HUES48 (cell line): ENCODE data around the gene WDR20.
"Not testable (repeated sequence)": the region's sequence is repeated elsewhere in the genome, so short reads cannot be mapped to it uniquely, and the experiment has no call there.

ENCODE experiments used
- H3K27ac ChIP-seq: one replicate; pipeline ENCODE4 v1.7.0; 2013; ENCODE audit warnings: low read depth, low read length, inconsistent platforms
- H3K27me3 ChIP-seq: 2 replicates; pipeline ENCODE4 v1.6.1; 2013; ENCODE audit warnings: mild to moderate bottlenecking, low read length; ENCODE audit not compliant: control insufficient read depth, insufficient read depth
- H3K36me3 ChIP-seq: 2 replicates; pipeline ENCODE4 v1.6.1; 2013; ENCODE audit warnings: low read length; ENCODE audit not compliant: control insufficient read depth, insufficient read depth
- H3K4me1 ChIP-seq: 2 replicates; pipeline ENCODE4 v1.6.1; 2013; ENCODE audit warnings: mild to moderate bottlenecking, low read length; ENCODE audit not compliant: control insufficient read depth, insufficient read depth
- H3K4me3 ChIP-seq: 2 replicates; pipeline ENCODE4 v1.5.1; 2013; ENCODE audit warnings: mild to moderate bottlenecking, low read depth, low read length
- H3K9ac ChIP-seq: 2 replicates; pipeline ENCODE4 v1.6.1; 2013; ENCODE audit warnings: mild to moderate bottlenecking, low read depth, low read length, moderate library complexity
- H3K9me3 ChIP-seq: 2 replicates; pipeline ENCODE4 v1.6.1; 2013; ENCODE audit warnings: low read length; ENCODE audit not compliant: control insufficient read depth, insufficient read depth

WDR20 gene

GRCh38 chr14:102150083-102150482 is 10.4 kb downstream of the WDR20 start:
- Histone ChIP-seq H3K4me3 (no peak overlapping the region), H3K27me3 (no peaks in the 10 kb centered on the region), H3K9ac (no peak overlapping the region), H3K4me1 (peaks cover 7% of the 10 kb centered on the region), H3K9me3 (no peaks in the 10 kb centered on the region), H3K27ac (no peak overlapping the region), H3K36me3 (peaks cover 4% of the 10 kb centered on the region; the same call in 1 of the 2 replicates)

GRCh38 chr14:102150744-102151143 is 11.0 kb downstream of the WDR20 start:
- Histone ChIP-seq H3K9ac (no peak overlapping the region), H3K9me3 (no peaks in the 10 kb centered on the region), H3K27me3 (no peaks in the 10 kb centered on the region), H3K4me3 (no peak overlapping the region), H3K27ac (no peak overlapping the region), H3K4me1 (peaks cover 8% of the 10 kb centered on the region), H3K36me3 (peaks cover 4% of the 10 kb centered on the region; the same call in 1 of the 2 replicates)

GRCh38 chr14:102151411-102151810 is 11.7 kb downstream of the WDR20 start:
- H3K4me1 ChIP-seq, H3K9ac ChIP-seq, H3K27ac ChIP-seq, H3K4me3 ChIP-seq, H3K27me3 ChIP-seq, H3K36me3 ChIP-seq, H3K9me3 ChIP-seq: not testable (repeated sequence)

GRCh38 chr14:102154121-102154520 is 14.4 kb downstream of the WDR20 start:
- Histone ChIP-seq H3K9ac (no peak overlapping the region), H3K9me3 (no peaks in the 10 kb centered on the region), H3K36me3 (peaks cover 4% of the 10 kb centered on the region; the same call in 1 of the 2 replicates), H3K4me3 (no peak overlapping the region), H3K27ac (no peak overlapping the region), H3K27me3 (no peaks in the 10 kb centered on the region), H3K4me1 (peaks cover 8% of the 10 kb centered on the region)

GRCh38 chr14:102154821-102155549 is 15.3 kb downstream of the WDR20 start:
- peaks cover 4% of the 10 kb centered on the region; the same call in 1 of the 2 replicates for H3K36me3 ChIP-seq
- H3K9ac ChIP-seq = no peak overlapping the region
- H3K27me3 ChIP-seq = no peaks in the 10 kb centered on the region
- H3K4me1 ChIP-seq = peaks cover 8% of the 10 kb centered on the region
- H3K27ac ChIP-seq = peak overlapping the region; percentile 29
- H3K9me3 ChIP-seq = no peaks in the 10 kb centered on the region
- H3K4me3 ChIP-seq = no peak overlapping the region

- Histone ChIP-seq H3K9me3 (no peaks in the 10 kb centered on the region), H3K27me3 (no peaks in the 10 kb centered on the region), H3K27ac (no peak overlapping the region), H3K36me3 (no peaks in the 10 kb centered on the region; the same call in 1 of the 2 replicates), H3K9ac (no peak overlapping the region), H3K4me3 (no peak overlapping the region), H3K4me1 (peaks cover 8% of the 10 kb centered on the region)
These were observed 17.6 kb downstream of the WDR20 start for GRCh38 chr14:102157346-102157745.

GRCh38 chr14:102158797-102159196 is 19.1 kb downstream of the WDR20 start:
- Histone ChIP-seq H3K36me3 (no peaks in the 10 kb centered on the region; the same call in 1 of the 2 replicates), H3K9me3 (no peaks in the 10 kb centered on the region), H3K27ac (no peak overlapping the region), H3K4me1 (peaks cover 8% of the 10 kb centered on the region), H3K9ac (no peak overlapping the region), H3K27me3 (no peaks in the 10 kb centered on the region), H3K4me3 (no peak overlapping the region)

- no peak overlapping the region for H3K4me3 ChIP-seq
- no peaks in the 10 kb centered on the region; the same call in 1 of the 2 replicates for H3K36me3 ChIP-seq
- no peaks in the 10 kb centered on the region for H3K27me3 ChIP-seq
- peaks cover 4% of the 10 kb centered on the region; the same call in 1 of the 2 replicates for H3K4me1 ChIP-seq
- H3K9me3 ChIP-seq = no peaks in the 10 kb centered on the region
- H3K27ac ChIP-seq = no peak overlapping the region
- H3K9ac ChIP-seq = no peak overlapping the region
These were observed 20.1 kb downstream of the WDR20 start for GRCh38 chr14:102159841-102160240.

GRCh38 chr14:102162487-102162886 is 22.8 kb downstream of the WDR20 start:
- no peak overlapping the region for H3K9ac ChIP-seq
- no peaks in the 10 kb centered on the region for H3K9me3 ChIP-seq
- no peaks in the 10 kb centered on the region; the same call in 1 of the 2 replicates for H3K36me3 ChIP-seq
- H3K4me3 ChIP-seq = no peak overlapping the region
- H3K4me1 ChIP-seq = no peaks in the 10 kb centered on the region
- no peak overlapping the region for H3K27ac ChIP-seq
- no peaks in the 10 kb centered on the region for H3K27me3 ChIP-seq

- no peak overlapping the region for H3K4me3 ChIP-seq
- H3K36me3 ChIP-seq = no peaks in the 10 kb centered on the region; the same call in 1 of the 2 replicates
- H3K9ac ChIP-seq = no peak overlapping the region
These were observed 24.5 kb downstream of the WDR20 start for GRCh38 chr14:102164241-102164641.

GRCh38 chr14:102164965-102165364 is 25.3 kb downstream of the WDR20 start:
- Histone ChIP-seq H3K36me3 (no peaks in the 10 kb centered on the region), H3K9me3 (no peaks in the 10 kb centered on the region), H3K4me1 (no peaks in the 10 kb centered on the region), H3K9ac (no peak overlapping the region), H3K4me3 (no peak overlapping the region), H3K27me3 (no peaks in the 10 kb centered on the region), H3K27ac (no peak overlapping the region)

More at GRCh38 chr14:102164241-102164641, 24.5 kb downstream of the WDR20 start:
- H3K4me1 ChIP-seq = no peaks in the 10 kb centered on the region
- no peaks in the 10 kb centered on the region for H3K27me3 ChIP-seq
- H3K9me3 ChIP-seq = no peaks in the 10 kb centered on the region
- H3K27ac ChIP-seq = no peak overlapping the region
